Left ventricle myocardium inferior (tissue), 1 donor: ENCODE data around the gene UTP3. TPM values are rescaled to one million over a fixed set of nuclear protein-coding genes. Genes with fewer than 3 reads are reported as not detected.

Experiments used
- DNase-seq: peaks from one replicate; pipeline ENCODE4 v3.0.0-alpha.2; 2020
- H3K27ac ChIP-seq: fragments of 200-600 bp; replicated peaks from 2 replicates; pipeline ENCODE4 v1.8.0; 2021
- H3K27me3 ChIP-seq: fragments of 200-600 bp; 2 replicates; pipeline ENCODE4 v1.8.0; 2021; ENCODE audit warnings: low read depth
- H3K36me3 ChIP-seq: fragments of 200-600 bp; 2 replicates; pipeline ENCODE4 v1.8.0; 2021
- H3K4me1 ChIP-seq: fragments of 200-600 bp; 2 replicates; pipeline ENCODE4 v1.8.0; 2021
- H3K4me3 ChIP-seq: fragments of 200-600 bp; 2 replicates; pipeline ENCODE4 v1.8.0; 2021; ENCODE audit warnings: mild to moderate bottlenecking, moderate library complexity
- H3K9me3 ChIP-seq: fragments of 200-600 bp; replicated peaks from 2 replicates; pipeline ENCODE4 v1.8.0; 2021
- intact Hi-C: fragments of 100-400 bp; cut with micrococcal nuclease; formaldehyde crosslinking; loops from one replicate; pipeline ENCODE4 v1.11.0; 2022
- total RNA-seq: library from RNA; stranded (reverse); fragmentation: NEBNext Ultra II Directional; extraction: Animal tissue kit (Norgen Biotek cat#: 25700); gene quantifications from one replicate; pipeline ENCODE4 v1.2.1, GENCODE V29; 2021
- TF ChIP-seq, protein P1 (sequence below): fragments of 200-600 bp; IDR thresholded peaks from 2 replicates; pipeline ENCODE4 v1.8.0; 2021; ENCODE audit warnings: antibody characterized with exemption, mild to moderate bottlenecking, borderline replicate concordance
- donor health status: DM: no; HTN: yes; CAD: no; lungs with severe emphysema.

Gene UTP3
- total RNA-seq, 1 donor from 2014 or later = 15.8 TPM

DNA sequence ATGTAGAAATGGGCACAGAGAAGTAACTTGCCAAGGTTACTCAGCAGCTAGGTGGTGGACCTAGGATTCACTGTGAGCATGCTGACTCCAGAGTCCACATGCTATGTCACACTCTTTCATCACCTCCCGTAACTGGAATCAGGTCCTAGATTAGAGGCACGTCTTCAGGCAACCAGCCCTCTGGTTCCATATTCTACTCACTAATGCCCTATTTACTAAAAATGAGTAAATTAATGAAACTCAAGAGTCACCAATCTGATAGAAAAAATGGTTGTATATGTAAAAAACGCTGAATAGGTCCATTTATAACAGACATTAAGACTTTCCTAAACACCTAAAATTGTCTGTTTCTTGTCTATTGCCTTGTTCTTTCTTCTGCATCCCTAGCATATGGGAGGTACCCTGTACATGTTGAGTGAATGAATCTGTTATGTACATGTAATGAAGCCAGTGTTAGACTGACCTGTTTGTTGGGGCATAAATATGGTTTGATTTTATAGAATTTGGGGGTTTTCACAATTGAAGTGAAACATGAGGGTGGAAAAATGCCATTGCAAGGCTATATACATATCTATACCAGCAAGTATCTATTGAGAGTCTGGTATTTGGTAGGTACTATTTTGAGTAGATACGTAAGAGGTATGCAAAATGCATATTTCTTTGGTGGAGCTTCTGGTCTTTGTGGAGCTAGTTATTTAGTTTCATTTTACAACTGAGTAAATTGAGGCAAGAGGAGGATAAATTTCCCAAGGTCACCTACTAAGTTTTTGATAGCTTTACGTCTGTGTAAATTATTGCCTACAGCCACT lies 26.0 kb downstream of the UTP3 start:
- intact Hi-C loops = no loop called here
- TF ChIP-seq, protein P1, sequence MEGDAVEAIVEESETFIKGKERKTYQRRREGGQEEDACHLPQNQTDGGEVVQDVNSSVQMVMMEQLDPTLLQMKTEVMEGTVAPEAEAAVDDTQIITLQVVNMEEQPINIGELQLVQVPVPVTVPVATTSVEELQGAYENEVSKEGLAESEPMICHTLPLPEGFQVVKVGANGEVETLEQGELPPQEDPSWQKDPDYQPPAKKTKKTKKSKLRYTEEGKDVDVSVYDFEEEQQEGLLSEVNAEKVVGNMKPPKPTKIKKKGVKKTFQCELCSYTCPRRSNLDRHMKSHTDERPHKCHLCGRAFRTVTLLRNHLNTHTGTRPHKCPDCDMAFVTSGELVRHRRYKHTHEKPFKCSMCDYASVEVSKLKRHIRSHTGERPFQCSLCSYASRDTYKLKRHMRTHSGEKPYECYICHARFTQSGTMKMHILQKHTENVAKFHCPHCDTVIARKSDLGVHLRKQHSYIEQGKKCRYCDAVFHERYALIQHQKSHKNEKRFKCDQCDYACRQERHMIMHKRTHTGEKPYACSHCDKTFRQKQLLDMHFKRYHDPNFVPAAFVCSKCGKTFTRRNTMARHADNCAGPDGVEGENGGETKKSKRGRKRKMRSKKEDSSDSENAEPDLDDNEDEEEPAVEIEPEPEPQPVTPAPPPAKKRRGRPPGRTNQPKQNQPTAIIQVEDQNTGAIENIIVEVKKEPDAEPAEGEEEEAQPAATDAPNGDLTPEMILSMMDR = no peak
- no peaks in the 10 kb centered on the region for H3K9me3 ChIP-seq

DNA sequence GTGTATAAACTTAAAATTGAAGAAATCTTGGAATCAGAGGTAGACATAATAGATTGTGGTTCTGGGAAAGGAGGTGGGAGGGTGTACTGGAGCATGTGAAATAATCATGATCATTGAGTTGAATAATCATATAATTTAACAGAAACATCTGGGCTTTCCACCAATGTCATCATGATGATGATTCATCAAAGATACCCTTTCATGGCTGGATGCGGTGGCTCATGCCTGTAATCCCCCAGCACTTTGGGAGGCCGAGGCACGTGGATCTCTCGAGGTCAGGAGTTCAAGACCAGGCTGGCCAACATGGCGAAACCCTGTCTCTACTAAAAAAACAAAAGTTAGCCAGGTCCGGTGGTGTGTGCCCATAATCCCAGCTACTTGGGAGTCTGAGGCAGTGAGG lies 26.8 kb downstream of the UTP3 start:
- TF ChIP-seq, protein P1 = no peak
- Histone ChIP-seq H3K9me3 (no peaks in the 10 kb centered on the region), H3K4me1 (peaks cover 21% of the 10 kb centered on the region), H3K27me3 (no peaks in the 10 kb centered on the region), H3K36me3 (no peaks in the 10 kb centered on the region), H3K4me3 (no peak overlapping the region), H3K27ac (no peak overlapping the region)
- intact Hi-C loops = no loop called here
- no peak for DNase-seq

More for the DNA sequence above, 26.0 kb downstream of the UTP3 start:
- no peak for DNase-seq
- H3K27me3 ChIP-seq = no peaks in the 10 kb centered on the region
- no peak overlapping the region for H3K27ac ChIP-seq
- no peaks in the 10 kb centered on the region for H3K36me3 ChIP-seq
- H3K4me3 ChIP-seq = no peak overlapping the region
- peaks cover 21% of the 10 kb centered on the region for H3K4me1 ChIP-seq

DNA sequence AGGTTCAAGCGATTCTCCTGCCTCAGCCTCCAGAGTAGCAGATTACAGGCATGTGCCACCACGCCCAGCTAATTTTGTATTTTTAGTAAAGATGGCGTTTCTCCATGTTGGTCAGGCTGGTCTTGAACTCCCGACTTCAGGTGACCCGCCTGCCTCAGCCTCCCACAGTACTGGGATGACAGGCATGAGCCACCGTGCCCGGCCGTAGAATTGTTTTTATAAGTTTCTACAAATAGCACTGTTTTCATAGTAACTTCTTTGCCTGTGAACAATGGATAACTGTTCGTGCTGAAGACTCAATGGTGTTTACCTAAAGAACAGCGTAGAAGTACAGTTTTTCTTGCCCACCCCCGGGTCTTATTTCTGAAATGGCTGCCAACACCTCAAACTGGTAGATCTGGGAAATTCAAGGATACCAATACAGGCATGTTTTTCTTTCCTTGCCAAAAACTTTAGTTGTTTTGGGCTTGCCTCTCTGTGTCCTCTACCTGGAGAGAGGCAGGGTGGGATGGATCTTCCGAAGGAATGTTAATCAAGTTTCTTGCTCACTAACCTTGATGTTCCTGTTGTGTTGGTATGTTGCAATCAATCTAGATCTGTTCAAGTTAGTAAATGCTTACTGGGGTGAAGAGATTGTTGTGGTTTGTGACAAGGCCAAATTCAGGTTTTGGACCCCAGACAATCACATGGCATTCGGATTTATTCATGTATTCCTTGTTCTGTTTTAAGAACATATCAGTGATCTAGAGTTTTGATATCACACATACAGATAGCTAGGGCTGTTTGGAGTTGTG lies 30.7 kb downstream of the UTP3 start:
- intact Hi-C loops = no loop called here
- no peak overlapping the region for H3K4me3 ChIP-seq
- TF ChIP-seq, protein P1 = no peak
- H3K9me3 ChIP-seq = no peaks in the 10 kb centered on the region
- H3K4me1 ChIP-seq = peaks cover 21% of the 10 kb centered on the region
- H3K36me3 ChIP-seq = no peaks in the 10 kb centered on the region
- no peak overlapping the region for H3K27ac ChIP-seq
- no peaks in the 10 kb centered on the region for H3K27me3 ChIP-seq
- no peak for DNase-seq

DNA sequence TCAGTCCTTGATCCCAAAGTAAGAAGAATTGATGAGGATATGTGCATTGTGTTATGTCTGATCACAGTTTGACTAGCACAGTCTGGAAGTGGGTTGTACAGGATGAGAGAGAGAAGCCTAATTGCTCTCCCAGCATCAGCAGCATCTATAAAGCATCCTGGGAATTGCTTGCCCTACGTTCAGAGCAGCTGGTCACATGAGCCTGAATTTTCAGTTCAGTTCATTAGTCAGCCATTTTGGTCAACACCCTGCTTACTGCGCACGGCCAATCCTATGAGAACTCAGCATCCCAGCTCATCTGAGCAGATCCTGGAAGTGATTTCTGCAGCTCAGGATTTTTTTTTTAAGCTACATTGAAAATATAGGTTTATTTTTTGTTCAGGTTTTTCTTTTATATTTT lies 33.4 kb downstream of the UTP3 start, which contains the start of gene RUFY3:
Gene RUFY3, plus strand, starts transcription at position 218 of the 400 bp plus-strand sequence. CDS start 610 bp downstream, outside the sequence.
- Histone ChIP-seq H3K4me1 (peaks cover 39% of the 10 kb centered on the region), H3K9me3 (no peaks in the 10 kb centered on the region), H3K36me3 (no peaks in the 10 kb centered on the region), H3K27ac (peak within 1 kb of the TSS; percentile 71), H3K27me3 (no peaks in the 10 kb centered on the region), H3K4me3 (peak within 1 kb of the TSS; percentile 64)
- DNase-seq = no peak
- TF ChIP-seq, protein P1 = no peak
- intact Hi-C loops = no loop called here

DNA sequence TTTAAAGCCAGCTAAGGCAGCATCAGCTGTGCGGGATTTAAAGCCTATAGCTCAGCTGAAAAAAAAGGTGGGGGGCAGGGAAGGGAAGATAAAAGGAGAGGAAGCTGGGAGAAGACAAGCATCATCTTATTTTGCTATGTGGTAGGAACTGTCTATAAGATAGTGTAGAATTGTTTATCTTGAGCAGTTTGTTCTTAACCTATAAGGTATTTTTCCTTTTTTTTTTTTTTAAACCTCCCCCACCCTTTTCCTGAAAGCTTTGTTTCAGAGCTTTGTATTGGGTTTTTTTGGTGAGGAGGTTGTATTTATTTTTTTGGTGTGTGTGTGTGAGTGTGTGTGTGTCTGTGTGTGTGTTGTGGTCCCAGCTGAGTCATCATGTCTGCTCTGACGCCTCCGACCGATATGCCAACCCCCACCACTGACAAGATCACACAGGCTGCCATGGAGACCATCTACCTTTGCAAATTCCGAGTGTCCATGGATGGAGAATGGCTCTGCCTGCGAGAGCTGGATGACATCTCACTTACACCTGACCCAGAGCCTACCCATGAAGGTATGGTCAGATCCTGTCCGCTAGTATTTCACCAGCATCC lies 34.0 kb downstream of the UTP3 start:
- TF ChIP-seq, protein P1 = no peak
- Histone ChIP-seq H3K27ac (peak overlapping the region; percentile 71), H3K4me1 (peaks cover 39% of the 10 kb centered on the region), H3K27me3 (no peaks in the 10 kb centered on the region), H3K36me3 (no peaks in the 10 kb centered on the region), H3K4me3 (peak overlapping the region; percentile 64), H3K9me3 (no peaks in the 10 kb centered on the region)
- intact Hi-C loops = no loop called here
- no peak for DNase-seq
